ENCODE measurements around the gene ELF2. TPM values are rescaled to one million over a fixed set of nuclear protein-coding genes. Genes with fewer than 3 reads are reported as not detected.
A peak's percentile ranks its signal among the peaks of the same experiment; 100 is the strongest.

Gene ELF2
- polyA plus RNA-seq (2012; rRNA removed), result 14.0 and 19.1 TPM in 2 replicates
- polyA plus RNA-seq (2012; cell fraction: cytosol; rRNA removed), result 16.8 and 17.6 TPM in 2 replicates
- 24.5 and 41.2 TPM in 2 replicates for polyA plus RNA-seq (2012; cell fraction: nucleus; rRNA removed)

- 2% methylated on average over 23 of the region's 83 CpGs for WGBS (ENCODE audit: low lambda C conversion rate)
- H3K27ac ChIP-seq (ENCODE audit: low read depth in 2 of 2, low read length in 1 of 2), result peak within 1 kb of the TSS; percentile 87 to 97
- CTCF ChIA-PET, result interaction anchor here (1.0 to 3.7 kb wide), 6 partner anchors 9 to 1251 kb away, joined by 3 to 19 read pairs (median 5); no protein-coding TSS in a partner anchor
- no peaks in the 10 kb centered on the region for H3K9me3 ChIP-seq
- H3K36me3 ChIP-seq (replicated peaks in 1 of 2; ENCODE audit: control insufficient read depth in 1 of 2, insufficient read depth in 2 of 2, low read length in 1 of 2), result no peaks in the 10 kb centered on the region
- H3K27me3 ChIP-seq (ENCODE audit: insufficient read depth), result no peaks in the 10 kb centered on the region
- peaks cover 3 to 11% of the 10 kb centered on the region in 2 experiments; a peak in 3 of 4 replicates for H3K4me1 ChIP-seq (ENCODE audit: control insufficient read depth in 1 of 2, insufficient read depth in 2 of 2, low read depth in 1 of 2, low read length in 1 of 2)
- peaks cover 42% of the 10 kb centered on the region for H3K79me2 ChIP-seq (ENCODE audit: insufficient read depth)
- POLR2A ChIA-PET, result interaction anchor here (1.0 to 3.6 kb wide), 7 partner anchors 23 to 162 kb away, joined by 3 to 19 read pairs (median 4); partner anchors contain the start of genes NAA15 and NDUFC1
- H3K4me3 ChIP-seq (ENCODE audit: low read depth in 2 of 2, low read length in 1 of 2), result peak within 1 kb of the TSS; percentile 94 to 98
- H2AFZ ChIP-seq (ENCODE audit: low read depth), result peak within 1 kb of the TSS; percentile 97
- TF ChIP-seq SIN3A (IDR thresholded peaks at IDR 0.05; ENCODE audit: borderline replicate concordance, low read depth, low read length) (peak; percentile 63; the same call in 1 of the 2 replicates), MEF2A (IDR thresholded peaks at IDR 0.05; ENCODE audit: borderline replicate concordance, low read depth) (no peak), RAD21 (IDR thresholded peaks at IDR 0.05; ENCODE audit: low read length) (no peak), MAX (IDR thresholded peaks at IDR 0.05; ENCODE audit: low read depth) (0 out of 2 replicates have a peak, but pooled peaks have one; percentile 24)
- peak within 1 kb of the TSS; percentile 94 for H3K9ac ChIP-seq
- DNase-seq, result peak; percentile 96
- H3F3A ChIP-seq (replicated peaks; ENCODE audit: insufficient read depth), result peaks cover 27% of the 10 kb centered on the region
- H4K20me1 ChIP-seq (ENCODE audit: insufficient read depth), result peaks cover 6% of the 10 kb centered on the region; the same call in 1 of the 2 replicates
- H3K9me2 ChIP-seq, result no peaks in the 10 kb centered on the region
- peak within 1 kb of the TSS; percentile 93 for H3K4me2 ChIP-seq
These were observed at the start of gene ELF2 for GRCh38 chr4:139177049-139177868. ELF2 (minus strand) TSS chr4:139177218; CDS start chr4:139137701, 39,517 bp downstream.

GRCh38 chr4:139223682-139224317, 46.8 kb upstream of the ELF2 start:
- Histone ChIP-seq H3K4me2 (no peak overlapping the region), H3K4me3 (ENCODE audit: low read depth in 2 of 2, low read length in 1 of 2) (no peak overlapping the region), H3K36me3 (replicated peaks in 1 of 2; ENCODE audit: control insufficient read depth in 1 of 2, insufficient read depth in 2 of 2, low read length in 1 of 2) (no peaks in the 10 kb centered on the region), H3K9ac (no peak overlapping the region), H3K27me3 (ENCODE audit: insufficient read depth) (no peaks in the 10 kb centered on the region), H3K79me2 (ENCODE audit: insufficient read depth) (no peaks in the 10 kb centered on the region), H3K4me1 (ENCODE audit: control insufficient read depth in 1 of 2, insufficient read depth in 2 of 2, low read depth in 1 of 2, low read length in 1 of 2) (peaks cover 0 to 5% of the 10 kb centered on the region in 2 experiments; a peak in 1 of 4 replicates), H3K9me3 (no peaks in the 10 kb centered on the region), H4K20me1 (ENCODE audit: insufficient read depth) (no peaks in the 10 kb centered on the region), H2AFZ (ENCODE audit: low read depth) (no peak overlapping the region), H3K9me2 (no peaks in the 10 kb centered on the region), H3F3A (replicated peaks; ENCODE audit: insufficient read depth) (peaks cover 10% of the 10 kb centered on the region), H3K27ac (ENCODE audit: low read depth in 2 of 2, low read length in 1 of 2) (0 out of 4 replicates have a peak overlapping the region, but pooled peaks of 1 of the 2 experiments have one; percentile 18)
- ChIA-PET CTCF (interaction anchor here (1.3 to 5.9 kb wide), 4 partner anchors 9 to 193 kb away, joined by 3 to 38 read pairs (median 8); no protein-coding TSS in a partner anchor), POLR2A (no interaction called here)
- peak; percentile 24; the same call in 1 of the 2 replicates for TF ChIP-seq YY1 (IDR thresholded peaks at IDR 0.05; ENCODE audit: low read depth)
- TF ChIP-seq NFIC (IDR thresholded peaks at IDR 0.05; ENCODE audit: borderline replicate concordance), result peak; percentile 43; the same call in 1 of the 2 replicates
- TF ChIP-seq MAX (IDR thresholded peaks at IDR 0.05; ENCODE audit: low read depth), result no peak
- TF ChIP-seq FOXM1 (IDR thresholded peaks at IDR 0.05; ENCODE audit: low read depth), result no peak
- 0 out of 2 replicates have a peak, but pooled peaks have one; percentile 15 for TF ChIP-seq PBX3 (IDR thresholded peaks at IDR 0.05)
- 84% methylated on average over 2 of the region's 2 CpGs for WGBS (ENCODE audit: low lambda C conversion rate)
- no peak for DNase-seq
